ENCODE results near the gene OGFR.
"Not testable (repeated sequence)": the region's sequence is repeated elsewhere in the genome, so short reads cannot be mapped to it uniquely, and the experiment has no call there.

Gene OGFR

DNA sequence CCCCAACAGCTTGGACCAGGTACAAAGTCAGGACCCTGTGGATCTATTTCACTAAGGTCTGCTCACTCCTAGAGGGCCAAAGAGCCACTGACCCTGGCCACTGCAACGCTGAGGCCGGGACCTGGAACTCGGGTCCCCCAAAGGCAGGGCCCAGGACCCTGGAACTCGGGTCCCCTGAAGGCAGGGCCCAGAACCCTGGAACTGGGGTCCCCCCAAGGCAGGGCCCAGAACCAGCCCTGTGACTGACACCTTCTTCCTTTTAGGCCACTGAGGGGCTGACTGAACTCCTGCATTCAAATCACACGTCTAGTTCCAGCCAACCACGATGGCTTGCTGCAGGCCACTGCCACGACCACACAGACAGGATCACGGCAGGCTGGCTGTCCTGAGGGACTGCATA is 47.6 kb downstream of the OGFR start:
- WGBS, 2 experiments, result 94 to 97% methylated on average over 8 of the region's 8 CpGs
- no peak overlapping the region for H3K4me3 ChIP-seq (ENCODE audit: insufficient read depth, low read depth, low read length)
- H3K27ac ChIP-seq (ENCODE audit: insufficient read depth, low read depth, low read length, poor library complexity, severe bottlenecking), result no peak overlapping the region
- peaks cover 27% of the 10 kb centered on the region for H3K36me3 ChIP-seq (ENCODE audit: control insufficient read depth, insufficient read depth, low read length)
- no peaks in the 10 kb centered on the region for H3K9me3 ChIP-seq (ENCODE audit: control insufficient read depth, low read length)
- no peaks in the 10 kb centered on the region for H3K4me1 ChIP-seq (ENCODE audit: control insufficient read depth, insufficient read depth, low read length)
- H3K27me3 ChIP-seq (ENCODE audit: control insufficient read depth, insufficient read depth, low read length, poor library complexity, severe bottlenecking), result no peaks in the 10 kb centered on the region

GRCh38 chr20:62852841-62853240 is 48.2 kb downstream of the OGFR start:
- Histone ChIP-seq H3K27me3 (ENCODE audit: control insufficient read depth, insufficient read depth, low read length, poor library complexity, severe bottlenecking) (no peaks in the 10 kb centered on the region), H3K27ac (ENCODE audit: insufficient read depth, low read depth, low read length, poor library complexity, severe bottlenecking) (no peak overlapping the region), H3K4me3 (ENCODE audit: insufficient read depth, low read depth, low read length) (no peak overlapping the region), H3K4me1 (ENCODE audit: control insufficient read depth, insufficient read depth, low read length) (no peaks in the 10 kb centered on the region), H3K36me3 (ENCODE audit: control insufficient read depth, insufficient read depth, low read length) (peaks cover 29% of the 10 kb centered on the region), H3K9me3 (ENCODE audit: control insufficient read depth, low read length) (no peaks in the 10 kb centered on the region)
- 96% methylated on average over 12 of the region's 12 CpGs for WGBS, 2 experiments

DNA sequence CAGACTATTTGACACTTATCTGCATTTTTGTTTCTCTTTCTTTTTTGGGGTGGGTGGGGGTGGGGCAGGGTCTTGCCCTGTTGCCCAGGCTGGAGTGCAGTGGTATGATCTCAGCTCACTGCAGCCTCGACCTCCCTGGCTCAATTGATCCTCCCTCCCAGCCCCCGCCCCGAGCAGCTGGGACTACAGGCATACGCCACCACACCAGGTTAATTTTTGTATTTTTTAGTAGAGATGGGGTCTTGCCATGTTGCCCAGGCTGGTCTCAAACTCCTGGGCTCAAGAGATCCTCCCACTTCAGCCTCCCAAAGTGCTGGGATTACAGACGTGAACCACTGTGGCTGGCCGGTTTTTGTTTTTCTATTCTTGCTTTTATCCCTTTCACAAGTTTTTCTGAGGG is 48.7 kb downstream of the OGFR start:
- 94% methylated on average over 6 of the region's 6 CpGs for WGBS, 2 experiments
- not testable (repeated sequence) for H3K4me1 ChIP-seq (ENCODE audit: control insufficient read depth, insufficient read depth, low read length); H3K27ac ChIP-seq (ENCODE audit: insufficient read depth, low read depth, low read length, poor library complexity, severe bottlenecking); H3K27me3 ChIP-seq (ENCODE audit: control insufficient read depth, insufficient read depth, low read length, poor library complexity, severe bottlenecking); H3K9me3 ChIP-seq (ENCODE audit: control insufficient read depth, low read length); H3K4me3 ChIP-seq (ENCODE audit: insufficient read depth, low read depth, low read length)
- H3K36me3 ChIP-seq (ENCODE audit: control insufficient read depth, insufficient read depth, low read length), result peaks cover 29% of the 10 kb centered on the region

GRCh38 chr20:62854121-62854520 is 49.5 kb downstream of the OGFR start:
- no peak overlapping the region for H3K27ac ChIP-seq (ENCODE audit: insufficient read depth, low read depth, low read length, poor library complexity, severe bottlenecking)
- peaks cover under 1% of the 10 kb centered on the region for H3K4me1 ChIP-seq (ENCODE audit: control insufficient read depth, insufficient read depth, low read length)
- no peaks in the 10 kb centered on the region for H3K9me3 ChIP-seq (ENCODE audit: control insufficient read depth, low read length)
- WGBS, 2 experiments, result 97% methylated on average over 13 of the region's 13 CpGs
- no peaks in the 10 kb centered on the region for H3K27me3 ChIP-seq (ENCODE audit: control insufficient read depth, insufficient read depth, low read length, poor library complexity, severe bottlenecking)
- H3K4me3 ChIP-seq (ENCODE audit: insufficient read depth, low read depth, low read length), result no peak overlapping the region
- H3K36me3 ChIP-seq (ENCODE audit: control insufficient read depth, insufficient read depth, low read length), result peaks cover 29% of the 10 kb centered on the region

- Histone ChIP-seq H3K27ac (ENCODE audit: insufficient read depth, low read depth, low read length, poor library complexity, severe bottlenecking) (no peak overlapping the region), H3K27me3 (ENCODE audit: control insufficient read depth, insufficient read depth, low read length, poor library complexity, severe bottlenecking) (peaks cover 1% of the 10 kb centered on the region), H3K4me3 (ENCODE audit: insufficient read depth, low read depth, low read length) (no peak overlapping the region), H3K36me3 (ENCODE audit: control insufficient read depth, insufficient read depth, low read length) (peaks cover 29% of the 10 kb centered on the region), H3K9me3 (ENCODE audit: control insufficient read depth, low read length) (no peaks in the 10 kb centered on the region), H3K4me1 (ENCODE audit: control insufficient read depth, insufficient read depth, low read length) (peaks cover 11% of the 10 kb centered on the region)
- WGBS, 2 experiments, result 93 to 94% methylated on average over 5 of the region's 5 CpGs
These were observed 50.5 kb downstream of the OGFR start for GRCh38 chr20:62855120-62855519.

- Histone ChIP-seq H3K36me3 (ENCODE audit: control insufficient read depth, insufficient read depth, low read length) (peaks cover 27% of the 10 kb centered on the region), H3K4me3 (ENCODE audit: insufficient read depth, low read depth, low read length) (no peak overlapping the region), H3K27ac (ENCODE audit: insufficient read depth, low read depth, low read length, poor library complexity, severe bottlenecking) (no peak overlapping the region), H3K9me3 (ENCODE audit: control insufficient read depth, low read length) (no peaks in the 10 kb centered on the region), H3K4me1 (ENCODE audit: control insufficient read depth, insufficient read depth, low read length) (peaks cover 15% of the 10 kb centered on the region), H3K27me3 (ENCODE audit: control insufficient read depth, insufficient read depth, low read length, poor library complexity, severe bottlenecking) (peaks cover 8% of the 10 kb centered on the region)
- 95 to 97% methylated on average over 25 of the region's 25 CpGs for WGBS, 2 experiments
These were observed 52.4 kb downstream of the OGFR start for GRCh38 chr20:62856931-62857619.

- peaks cover 8% of the 10 kb centered on the region for H3K27me3 ChIP-seq (ENCODE audit: control insufficient read depth, insufficient read depth, low read length, poor library complexity, severe bottlenecking)
- peaks cover 18% of the 10 kb centered on the region for H3K36me3 ChIP-seq (ENCODE audit: control insufficient read depth, insufficient read depth, low read length)
- H3K4me1 ChIP-seq (ENCODE audit: control insufficient read depth, insufficient read depth, low read length), result peaks cover 22% of the 10 kb centered on the region
- no peaks in the 10 kb centered on the region for H3K9me3 ChIP-seq (ENCODE audit: control insufficient read depth, low read length)
- WGBS, 2 experiments, result 95 to 96% methylated on average over 17 to 18 of the region's 23 CpGs
- no peak overlapping the region for H3K27ac ChIP-seq (ENCODE audit: insufficient read depth, low read depth, low read length, poor library complexity, severe bottlenecking)
- H3K4me3 ChIP-seq (ENCODE audit: insufficient read depth, low read depth, low read length), result no peak overlapping the region
These were observed 53.6 kb downstream of the OGFR start for GRCh38 chr20:62858058-62858830.

DNA sequence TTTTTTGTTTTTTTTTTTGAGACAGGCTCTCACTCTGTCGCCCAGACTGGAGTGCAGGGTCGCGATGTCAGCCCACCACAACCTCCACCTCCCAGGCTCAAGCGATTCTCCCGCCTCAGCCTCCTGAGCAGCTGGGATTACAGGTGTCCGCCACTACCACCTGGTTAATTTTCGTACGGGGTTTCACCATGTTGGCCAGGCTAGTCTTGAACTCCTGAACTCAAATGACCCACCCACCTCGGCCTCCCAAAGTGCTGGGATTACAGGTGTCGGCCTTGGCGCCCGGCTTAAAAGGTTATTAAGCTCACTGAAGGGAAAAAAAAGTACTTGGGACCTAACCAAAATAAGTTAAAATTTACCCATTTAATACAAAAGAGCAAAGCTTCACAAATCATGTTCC is 55.1 kb downstream of the OGFR start:
- WGBS, 2 experiments, result 91 to 93% methylated on average over 12 of the region's 12 CpGs
- peaks cover 22% of the 10 kb centered on the region for H3K4me1 ChIP-seq (ENCODE audit: control insufficient read depth, insufficient read depth, low read length)
- peaks cover 8% of the 10 kb centered on the region for H3K27me3 ChIP-seq (ENCODE audit: control insufficient read depth, insufficient read depth, low read length, poor library complexity, severe bottlenecking)
- no peaks in the 10 kb centered on the region for H3K9me3 ChIP-seq (ENCODE audit: control insufficient read depth, low read length)
- H3K4me3 ChIP-seq (ENCODE audit: insufficient read depth, low read depth, low read length), result peak overlapping the region; percentile 57
- peaks cover 12% of the 10 kb centered on the region for H3K36me3 ChIP-seq (ENCODE audit: control insufficient read depth, insufficient read depth, low read length)
- no peak overlapping the region for H3K27ac ChIP-seq (ENCODE audit: insufficient read depth, low read depth, low read length, poor library complexity, severe bottlenecking)

- peaks cover 8% of the 10 kb centered on the region for H3K27me3 ChIP-seq (ENCODE audit: control insufficient read depth, insufficient read depth, low read length, poor library complexity, severe bottlenecking)
- no peaks in the 10 kb centered on the region for H3K9me3 ChIP-seq (ENCODE audit: control insufficient read depth, low read length)
- H3K4me3 ChIP-seq (ENCODE audit: insufficient read depth, low read depth, low read length), result peak overlapping the region; percentile 57
- peaks cover 22% of the 10 kb centered on the region for H3K4me1 ChIP-seq (ENCODE audit: control insufficient read depth, insufficient read depth, low read length)
- H3K27ac ChIP-seq (ENCODE audit: insufficient read depth, low read depth, low read length, poor library complexity, severe bottlenecking), result no peak overlapping the region
- 9 to 11% methylated on average over 24 of the region's 24 CpGs for WGBS, 2 experiments
- peaks cover 12% of the 10 kb centered on the region for H3K36me3 ChIP-seq (ENCODE audit: control insufficient read depth, insufficient read depth, low read length)
These were observed 55.8 kb downstream of the OGFR start for GRCh38 chr20:62860391-62860923.

DNA sequence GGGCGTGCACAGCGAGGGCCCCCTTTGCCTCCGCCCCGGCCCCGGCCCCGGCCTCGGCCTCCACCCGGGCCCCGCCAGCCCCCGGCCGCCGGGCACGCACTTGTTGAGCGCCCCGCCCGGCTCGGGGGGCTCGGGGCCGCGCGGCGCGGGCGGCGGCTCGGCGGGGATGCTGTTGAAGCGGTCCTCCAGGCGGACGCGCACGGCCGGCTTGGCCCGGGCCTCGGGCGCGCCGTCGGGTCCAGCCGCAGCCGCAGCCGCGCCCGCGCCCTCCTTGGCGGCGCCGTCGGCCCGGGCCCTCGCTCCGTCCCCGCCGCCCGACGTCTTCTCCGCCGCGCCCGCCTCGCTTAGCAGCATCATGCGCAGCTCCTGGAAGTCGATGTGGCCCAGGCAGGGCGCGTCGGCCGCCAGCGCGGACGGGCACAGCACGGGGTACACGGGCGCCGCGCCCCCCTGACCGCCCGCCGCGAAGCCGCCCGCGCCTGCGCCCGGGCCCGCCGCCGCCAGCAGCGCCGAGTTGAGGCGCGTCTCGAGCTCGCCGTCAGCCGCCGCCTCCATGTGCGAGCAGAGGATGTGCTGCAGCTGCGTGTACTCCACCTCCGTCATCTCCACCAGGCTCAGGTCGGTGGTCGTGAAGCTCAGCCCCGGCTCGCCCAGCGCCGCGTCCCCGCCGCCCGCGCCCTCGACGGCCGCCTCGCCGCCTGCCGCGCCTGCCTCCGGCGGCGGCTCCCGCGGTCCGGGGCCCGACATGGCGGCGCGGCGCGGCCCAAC is 56.5 kb downstream of the OGFR start:
- H3K27ac ChIP-seq (ENCODE audit: insufficient read depth, low read depth, low read length, poor library complexity, severe bottlenecking), result no peak overlapping the region
- H3K27me3 ChIP-seq (ENCODE audit: control insufficient read depth, insufficient read depth, low read length, poor library complexity, severe bottlenecking), result peaks cover 8% of the 10 kb centered on the region
- peaks cover 9% of the 10 kb centered on the region for H3K36me3 ChIP-seq (ENCODE audit: control insufficient read depth, insufficient read depth, low read length)
- WGBS, 2 experiments, result 0% methylated on average over 129 of the region's 129 CpGs
- no peaks in the 10 kb centered on the region for H3K9me3 ChIP-seq (ENCODE audit: control insufficient read depth, low read length)
- peak overlapping the region; percentile 57 for H3K4me3 ChIP-seq (ENCODE audit: insufficient read depth, low read depth, low read length)
- peaks cover 22% of the 10 kb centered on the region for H3K4me1 ChIP-seq (ENCODE audit: control insufficient read depth, insufficient read depth, low read length)

All from ectodermal cell (in vitro differentiated cells).